Measurements from ENCODE around the gene RTL5. TPM values are rescaled to one million over a fixed set of nuclear protein-coding genes. Genes with fewer than 3 reads are reported as not detected.

Gene RTL5
- polyA plus RNA-seq, 1 donor from 2014 or later = 10.5 TPM

DNA sequence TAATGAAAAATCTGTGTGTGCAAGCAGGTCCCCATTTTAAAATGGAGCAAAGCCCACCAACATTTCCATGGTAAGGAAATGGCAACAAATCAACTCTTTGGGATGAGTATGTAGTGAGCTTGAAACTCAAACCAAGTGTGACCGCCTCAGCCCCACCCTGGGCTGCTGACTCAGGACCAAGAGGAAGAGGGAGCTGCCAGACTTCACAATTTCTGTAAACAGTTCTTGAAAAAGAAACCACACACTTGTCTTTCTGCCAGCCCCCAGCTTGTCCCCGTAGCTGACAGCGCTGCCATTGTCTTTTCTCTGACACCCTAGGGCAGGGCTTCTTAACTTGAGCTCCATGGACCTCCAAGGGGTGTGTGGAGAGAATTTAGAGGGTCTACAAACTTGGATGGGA is 10.3 kb downstream of the RTL5 start:
- Histone ChIP-seq H3K9me2 (ENCODE audit: insufficient read depth, low read length) (no peaks in the 10 kb centered on the region), H3K4me2 (ENCODE audit: low read length) (no peak overlapping the region), H3K9me3 (ENCODE audit: low read length) (no peaks in the 10 kb centered on the region), H3K79me2 (replicated peaks; ENCODE audit: insufficient read depth, low read length) (no peaks in the 10 kb centered on the region), H3K27me3 (ENCODE audit: insufficient read depth, low read depth, low read length) (no peaks in the 10 kb centered on the region), H4K20me1 (ENCODE audit: insufficient read depth) (no peaks in the 10 kb centered on the region), H3K27ac (ENCODE audit: low read length) (no peak overlapping the region), H3K4me3 (ENCODE audit: low read length) (no peak overlapping the region), H3K36me3 (ENCODE audit: insufficient read depth, low read length) (no peaks in the 10 kb centered on the region), H2AFZ (ENCODE audit: low read depth, low read length) (no peak overlapping the region), H3K9ac (ENCODE audit: low read length) (no peak overlapping the region), H3F3A (ENCODE audit: insufficient read depth, low read length, poor library complexity, severe bottlenecking) (no peaks in the 10 kb centered on the region)
- TF ChIP-seq POLR2AphosphoS5 (IDR thresholded peaks at IDR 0.05) (no peak), RAD21 (conservative IDR thresholded peaks at IDR 0.05) (no peak), SMC3 (conservative IDR thresholded peaks at IDR 0.05; ENCODE audit: poor library complexity) (no peak), MXI1 (conservative IDR thresholded peaks at IDR 0.05; ENCODE audit: poor library complexity, severe bottlenecking) (no peak), EP300 (conservative IDR thresholded peaks at IDR 0.05; ENCODE audit: poor library complexity, severe bottlenecking) (no peak), EZH2 (IDR thresholded peaks at IDR 0.05; ENCODE audit: borderline replicate concordance, insufficient read depth, low read length, poor library complexity, severe bottlenecking) (no peak), TAF1 (IDR thresholded peaks at IDR 0.05; ENCODE audit: low read depth) (no peak)
- TF ChIP-seq, protein P1, sequence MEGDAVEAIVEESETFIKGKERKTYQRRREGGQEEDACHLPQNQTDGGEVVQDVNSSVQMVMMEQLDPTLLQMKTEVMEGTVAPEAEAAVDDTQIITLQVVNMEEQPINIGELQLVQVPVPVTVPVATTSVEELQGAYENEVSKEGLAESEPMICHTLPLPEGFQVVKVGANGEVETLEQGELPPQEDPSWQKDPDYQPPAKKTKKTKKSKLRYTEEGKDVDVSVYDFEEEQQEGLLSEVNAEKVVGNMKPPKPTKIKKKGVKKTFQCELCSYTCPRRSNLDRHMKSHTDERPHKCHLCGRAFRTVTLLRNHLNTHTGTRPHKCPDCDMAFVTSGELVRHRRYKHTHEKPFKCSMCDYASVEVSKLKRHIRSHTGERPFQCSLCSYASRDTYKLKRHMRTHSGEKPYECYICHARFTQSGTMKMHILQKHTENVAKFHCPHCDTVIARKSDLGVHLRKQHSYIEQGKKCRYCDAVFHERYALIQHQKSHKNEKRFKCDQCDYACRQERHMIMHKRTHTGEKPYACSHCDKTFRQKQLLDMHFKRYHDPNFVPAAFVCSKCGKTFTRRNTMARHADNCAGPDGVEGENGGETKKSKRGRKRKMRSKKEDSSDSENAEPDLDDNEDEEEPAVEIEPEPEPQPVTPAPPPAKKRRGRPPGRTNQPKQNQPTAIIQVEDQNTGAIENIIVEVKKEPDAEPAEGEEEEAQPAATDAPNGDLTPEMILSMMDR (IDR thresholded peaks at IDR 0.05; ENCODE audit: poor library complexity, severe bottlenecking) = no peak
- TF ChIP-seq, protein P2, sequence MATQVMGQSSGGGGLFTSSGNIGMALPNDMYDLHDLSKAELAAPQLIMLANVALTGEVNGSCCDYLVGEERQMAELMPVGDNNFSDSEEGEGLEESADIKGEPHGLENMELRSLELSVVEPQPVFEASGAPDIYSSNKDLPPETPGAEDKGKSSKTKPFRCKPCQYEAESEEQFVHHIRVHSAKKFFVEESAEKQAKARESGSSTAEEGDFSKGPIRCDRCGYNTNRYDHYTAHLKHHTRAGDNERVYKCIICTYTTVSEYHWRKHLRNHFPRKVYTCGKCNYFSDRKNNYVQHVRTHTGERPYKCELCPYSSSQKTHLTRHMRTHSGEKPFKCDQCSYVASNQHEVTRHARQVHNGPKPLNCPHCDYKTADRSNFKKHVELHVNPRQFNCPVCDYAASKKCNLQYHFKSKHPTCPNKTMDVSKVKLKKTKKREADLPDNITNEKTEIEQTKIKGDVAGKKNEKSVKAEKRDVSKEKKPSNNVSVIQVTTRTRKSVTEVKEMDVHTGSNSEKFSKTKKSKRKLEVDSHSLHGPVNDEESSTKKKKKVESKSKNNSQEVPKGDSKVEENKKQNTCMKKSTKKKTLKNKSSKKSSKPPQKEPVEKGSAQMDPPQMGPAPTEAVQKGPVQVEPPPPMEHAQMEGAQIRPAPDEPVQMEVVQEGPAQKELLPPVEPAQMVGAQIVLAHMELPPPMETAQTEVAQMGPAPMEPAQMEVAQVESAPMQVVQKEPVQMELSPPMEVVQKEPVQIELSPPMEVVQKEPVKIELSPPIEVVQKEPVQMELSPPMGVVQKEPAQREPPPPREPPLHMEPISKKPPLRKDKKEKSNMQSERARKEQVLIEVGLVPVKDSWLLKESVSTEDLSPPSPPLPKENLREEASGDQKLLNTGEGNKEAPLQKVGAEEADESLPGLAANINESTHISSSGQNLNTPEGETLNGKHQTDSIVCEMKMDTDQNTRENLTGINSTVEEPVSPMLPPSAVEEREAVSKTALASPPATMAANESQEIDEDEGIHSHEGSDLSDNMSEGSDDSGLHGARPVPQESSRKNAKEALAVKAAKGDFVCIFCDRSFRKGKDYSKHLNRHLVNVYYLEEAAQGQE (IDR thresholded peaks at IDR 0.05; ENCODE audit: borderline replicate concordance) = no peak

DNA sequence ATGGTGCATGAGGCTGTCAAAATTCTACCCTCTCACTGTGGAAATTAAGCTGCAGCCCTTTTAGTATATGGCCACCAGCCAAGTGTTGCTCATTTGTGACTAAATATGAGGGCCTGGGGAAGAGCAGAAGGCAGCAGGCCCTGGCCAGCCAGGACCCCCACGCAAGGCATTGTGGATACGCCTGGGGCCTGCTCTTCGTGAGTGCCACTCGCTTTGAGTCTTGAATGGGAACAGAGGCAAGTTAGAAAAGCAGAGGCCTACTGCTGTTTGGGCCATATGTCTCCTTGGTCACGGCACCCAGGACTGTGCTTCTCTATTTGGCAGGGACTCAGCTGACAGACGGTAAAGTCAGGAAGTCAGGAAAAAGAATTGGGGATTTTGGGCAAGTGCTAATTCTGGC is 10.9 kb downstream of the RTL5 start:
- H3K4me2 ChIP-seq (ENCODE audit: low read length) = no peak overlapping the region
- H3K4me3 ChIP-seq (ENCODE audit: low read length) = no peak overlapping the region
- no peak overlapping the region for H3K27ac ChIP-seq (ENCODE audit: low read length)

More for the DNA sequence above, 10.9 kb downstream of the RTL5 start:
- Histone ChIP-seq H3K36me3 (ENCODE audit: insufficient read depth, low read length) (no peaks in the 10 kb centered on the region), H3F3A (ENCODE audit: insufficient read depth, low read length, poor library complexity, severe bottlenecking) (no peaks in the 10 kb centered on the region), H3K9ac (ENCODE audit: low read length) (no peak overlapping the region), H2AFZ (ENCODE audit: low read depth, low read length) (no peak overlapping the region), H3K27me3 (ENCODE audit: insufficient read depth, low read depth, low read length) (no peaks in the 10 kb centered on the region), H3K79me2 (replicated peaks; ENCODE audit: insufficient read depth, low read length) (no peaks in the 10 kb centered on the region), H4K20me1 (ENCODE audit: insufficient read depth) (no peaks in the 10 kb centered on the region), H3K9me2 (ENCODE audit: insufficient read depth, low read length) (no peaks in the 10 kb centered on the region), H3K9me3 (ENCODE audit: low read length) (no peaks in the 10 kb centered on the region)
- TF ChIP-seq EZH2 (IDR thresholded peaks at IDR 0.05; ENCODE audit: borderline replicate concordance, insufficient read depth, low read length, poor library complexity, severe bottlenecking) = no peak
- no peak for TF ChIP-seq EP300 (conservative IDR thresholded peaks at IDR 0.05; ENCODE audit: poor library complexity, severe bottlenecking)
- TF ChIP-seq TAF1 (IDR thresholded peaks at IDR 0.05; ENCODE audit: low read depth) = no peak
- TF ChIP-seq, protein P2 (IDR thresholded peaks at IDR 0.05; ENCODE audit: borderline replicate concordance) = no peak
- TF ChIP-seq, protein P1 (IDR thresholded peaks at IDR 0.05; ENCODE audit: poor library complexity, severe bottlenecking) = no peak
- TF ChIP-seq POLR2AphosphoS5 (IDR thresholded peaks at IDR 0.05) = no peak
- no peak for TF ChIP-seq RAD21 (conservative IDR thresholded peaks at IDR 0.05)
- TF ChIP-seq MXI1 (conservative IDR thresholded peaks at IDR 0.05; ENCODE audit: poor library complexity, severe bottlenecking) = no peak
- TF ChIP-seq SMC3 (conservative IDR thresholded peaks at IDR 0.05; ENCODE audit: poor library complexity) = no peak
